ENCODE results near the gene HIP1R.
"Not testable (repeated sequence)": the region's sequence is repeated elsewhere in the genome, so short reads cannot be mapped to it uniquely, and the experiment has no call there.

The HIP1R gene

GRCh38 chr12:122834921-122835749, at the start of gene HIP1R:
Gene HIP1R (plus strand): TSS chr12:122835457. CDS start chr12:122835551, 94 bp downstream.
- in situ Hi-C loops (cut with MboI; ENCODE audit: low sequenced_read_pairs), result no loop called here

- in situ Hi-C loops (cut with MboI; ENCODE audit: low sequenced_read_pairs), result no loop called here
Measured at GRCh38 chr12:122785503-122785902, 49.8 kb upstream of the HIP1R start.

GRCh38 chr12:122788387-122788786, 46.9 kb upstream of the HIP1R start:
- in situ Hi-C loops (cut with MboI; ENCODE audit: low sequenced_read_pairs), result no loop called here

- in situ Hi-C loops (cut with MboI; ENCODE audit: low sequenced_read_pairs), result no loop called here
Measured at GRCh38 chr12:122789637-122790036, 45.6 kb upstream of the HIP1R start.

- in situ Hi-C loops (cut with MboI; ENCODE audit: low sequenced_read_pairs), result no loop called here
Measured at GRCh38 chr12:122790393-122791075, 44.7 kb upstream of the HIP1R start.

- in situ Hi-C loops (cut with MboI; ENCODE audit: low sequenced_read_pairs), result no loop called here
Measured at GRCh38 chr12:122793685-122794106, 41.6 kb upstream of the HIP1R start.

- in situ Hi-C loops (cut with MboI; ENCODE audit: low sequenced_read_pairs), result no loop called here
Measured at GRCh38 chr12:122795807-122796206, 39.5 kb upstream of the HIP1R start.

GRCh38 chr12:122799641-122800243, 35.5 kb upstream of the HIP1R start:
- in situ Hi-C loops (cut with MboI; ENCODE audit: low sequenced_read_pairs), result no loop called here

- in situ Hi-C loops (cut with MboI; ENCODE audit: low sequenced_read_pairs), result no loop called here
Measured at GRCh38 chr12:122803937-122804336, 31.3 kb upstream of the HIP1R start.

GRCh38 chr12:122804957-122805356, 30.3 kb upstream of the HIP1R start:
- in situ Hi-C loops (cut with MboI; ENCODE audit: low sequenced_read_pairs), result not testable (repeated sequence)

GRCh38 chr12:122807651-122808050, 27.6 kb upstream of the HIP1R start:
- in situ Hi-C loops (cut with MboI; ENCODE audit: low sequenced_read_pairs), result no loop called here

GRCh38 chr12:122811777-122812176, 23.5 kb upstream of the HIP1R start:
- in situ Hi-C loops (cut with MboI; ENCODE audit: low sequenced_read_pairs), result no loop called here

- in situ Hi-C loops (cut with MboI; ENCODE audit: low sequenced_read_pairs), result no loop called here
Measured at GRCh38 chr12:122813310-122813713, 21.9 kb upstream of the HIP1R start.

- in situ Hi-C loops (cut with MboI; ENCODE audit: low sequenced_read_pairs), result no loop called here
Measured at GRCh38 chr12:122819209-122819785, 16.0 kb upstream of the HIP1R start.

- in situ Hi-C loops (cut with MboI; ENCODE audit: low sequenced_read_pairs), result no loop called here
Measured at GRCh38 chr12:122820138-122820537, 15.1 kb upstream of the HIP1R start.

- in situ Hi-C loops (cut with MboI; ENCODE audit: low sequenced_read_pairs), result no loop called here
Measured at GRCh38 chr12:122820838-122821271, 14.4 kb upstream of the HIP1R start.

- in situ Hi-C loops (cut with MboI; ENCODE audit: low sequenced_read_pairs), result no loop called here
Measured at GRCh38 chr12:122823429-122823828, 11.8 kb upstream of the HIP1R start.

- in situ Hi-C loops (cut with MboI; ENCODE audit: low sequenced_read_pairs), result no loop called here
Measured at GRCh38 chr12:122825773-122826724, 9.2 kb upstream of the HIP1R start.

GRCh38 chr12:122827258-122827657, 8.0 kb upstream of the HIP1R start:
- in situ Hi-C loops (cut with MboI; ENCODE audit: low sequenced_read_pairs), result no loop called here

GRCh38 chr12:122830517-122831214, 4.6 kb upstream of the HIP1R start:
- in situ Hi-C loops (cut with MboI; ENCODE audit: low sequenced_read_pairs), result no loop called here

Data from hTERT RPE-1 (cell line).